Left ventricle myocardium inferior (tissue), 1 donor: Measurements from ENCODE around the gene FBXO31. TPM values are rescaled to one million over a fixed set of nuclear protein-coding genes. Genes with fewer than 3 reads are reported as not detected.
A peak's percentile ranks its signal among the peaks of the same experiment; 100 is the strongest.

Source experiments
- DNase-seq: peaks from one replicate; pipeline ENCODE4 v3.0.0-alpha.2; 2020
- H3K27ac ChIP-seq: fragments of 200-600 bp; replicated peaks from 2 replicates; pipeline ENCODE4 v1.8.0; 2021
- H3K27me3 ChIP-seq: fragments of 200-600 bp; 2 replicates; pipeline ENCODE4 v1.8.0; 2021; ENCODE audit warnings: low read depth
- H3K36me3 ChIP-seq: fragments of 200-600 bp; 2 replicates; pipeline ENCODE4 v1.8.0; 2021
- H3K4me1 ChIP-seq: fragments of 200-600 bp; 2 replicates; pipeline ENCODE4 v1.8.0; 2021
- H3K4me3 ChIP-seq: fragments of 200-600 bp; 2 replicates; pipeline ENCODE4 v1.8.0; 2021; ENCODE audit warnings: mild to moderate bottlenecking, moderate library complexity
- H3K9me3 ChIP-seq: fragments of 200-600 bp; replicated peaks from 2 replicates; pipeline ENCODE4 v1.8.0; 2021
- CTCF ChIP-seq: fragments of 200-600 bp; IDR thresholded peaks from 2 replicates; pipeline ENCODE4 v1.8.0; 2021; ENCODE audit warnings: antibody characterized with exemption, mild to moderate bottlenecking, borderline replicate concordance
- intact Hi-C: fragments of 100-400 bp; cut with micrococcal nuclease; formaldehyde crosslinking; loops from one replicate; pipeline ENCODE4 v1.11.0; 2022
- total RNA-seq: library from RNA; stranded (reverse); fragmentation: NEBNext Ultra II Directional; extraction: Animal tissue kit (Norgen Biotek cat#: 25700); gene quantifications from one replicate; pipeline ENCODE4 v1.2.1, GENCODE V29; 2021
- donor health status: DM: no; HTN: yes; CAD: no; lungs with severe emphysema.

The FBXO31 gene
- total RNA-seq, 1 donor from 2014 or later, result 74.5 TPM

DNA sequence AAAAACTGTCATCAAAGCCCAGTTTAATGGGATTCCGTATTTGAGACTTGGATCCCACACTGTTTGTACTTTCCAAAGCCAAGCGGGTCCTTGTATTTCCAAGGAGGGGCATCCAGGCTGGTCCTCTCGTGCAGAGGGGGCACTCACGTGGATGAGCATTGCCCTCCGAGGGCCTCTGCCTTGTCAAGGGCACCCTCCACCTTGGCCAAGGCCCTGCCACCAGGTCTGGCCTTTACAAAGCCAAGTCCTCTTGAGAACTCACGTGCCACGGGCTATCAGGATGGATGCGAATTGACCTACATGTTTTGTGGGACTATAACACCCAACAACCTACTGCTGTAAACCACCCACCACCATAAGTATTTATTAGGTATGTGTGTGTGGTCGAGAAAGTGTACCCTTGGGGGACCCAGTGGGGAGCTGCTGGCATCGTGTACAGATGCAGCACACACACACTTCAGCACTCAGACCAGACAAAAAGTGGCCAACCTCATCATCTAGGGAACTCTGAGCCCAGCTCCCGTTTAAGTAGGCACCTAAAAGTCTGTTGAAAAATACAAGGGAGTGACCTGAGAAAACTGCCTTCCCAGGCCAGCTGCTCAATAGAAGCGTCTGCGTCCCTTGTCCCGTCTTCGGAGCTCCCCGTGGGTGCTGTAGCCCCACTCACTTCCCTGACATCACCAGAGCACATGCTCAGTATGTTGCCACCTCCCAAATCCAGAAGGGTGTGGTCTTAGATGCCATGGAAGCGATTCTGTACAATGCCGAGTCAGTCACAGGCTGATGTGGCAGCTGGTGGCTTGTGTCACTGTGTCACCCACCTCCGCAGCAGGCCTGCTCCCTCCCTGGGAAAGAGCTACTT, 21.4 kb upstream of the FBXO31 start:
- H3K9me3 ChIP-seq, result no peaks in the 10 kb centered on the region
- H3K27ac ChIP-seq, result no peak overlapping the region
- H3K36me3 ChIP-seq, result peaks cover 85% of the 10 kb centered on the region
- intact Hi-C loops, result no loop called here
- DNase-seq, result peak; percentile 12
- H3K4me3 ChIP-seq, result no peak overlapping the region
- no peak for TF ChIP-seq CTCF
- H3K4me1 ChIP-seq, result peaks cover 8% of the 10 kb centered on the region
- H3K27me3 ChIP-seq, result no peaks in the 10 kb centered on the region

DNA sequence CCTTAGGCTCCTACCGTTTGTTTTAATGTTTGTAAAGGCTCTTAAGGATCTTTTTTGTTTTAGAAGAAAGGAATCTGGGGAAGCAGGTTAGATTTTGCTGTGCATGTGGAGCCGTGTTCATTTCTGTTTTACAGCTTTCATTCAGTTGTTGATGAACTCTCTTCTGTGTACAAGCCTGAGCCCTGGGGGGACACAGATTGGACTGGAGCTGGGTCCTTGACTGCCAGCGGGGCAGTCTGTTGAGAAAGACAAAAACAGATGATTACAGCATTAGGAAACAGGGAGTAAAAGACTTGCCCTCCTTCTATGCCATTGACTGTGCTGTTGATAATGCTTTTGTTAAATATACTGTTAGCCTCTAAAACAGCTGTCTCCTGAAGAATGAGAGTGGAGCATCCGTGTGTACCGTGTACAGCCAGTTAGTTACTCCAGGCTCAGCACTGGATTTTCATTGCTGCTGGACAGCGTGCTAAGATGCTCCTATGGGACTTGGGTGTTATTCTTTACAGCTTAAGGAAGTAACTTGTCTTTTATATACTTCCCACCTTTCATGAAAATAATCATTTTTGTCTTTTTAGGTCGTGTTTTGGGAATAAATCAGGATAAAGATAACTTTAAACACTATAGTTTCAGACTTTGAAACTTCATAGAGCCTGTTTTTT, 11.7 kb upstream of the FBXO31 start:
- no peak overlapping the region for H3K27ac ChIP-seq
- intact Hi-C loops, result no loop called here
- no peaks in the 10 kb centered on the region for H3K27me3 ChIP-seq
- peak; percentile 2 for DNase-seq
- peaks cover 70% of the 10 kb centered on the region for H3K4me1 ChIP-seq
- no peak overlapping the region for H3K4me3 ChIP-seq
- TF ChIP-seq CTCF, result no peak
- peaks cover 15% of the 10 kb centered on the region for H3K36me3 ChIP-seq
- no peaks in the 10 kb centered on the region for H3K9me3 ChIP-seq

- H3K9me3 ChIP-seq, result no peaks in the 10 kb centered on the region
- H3K27me3 ChIP-seq, result no peaks in the 10 kb centered on the region
- TF ChIP-seq CTCF, result no peak
- DNase-seq, result peak; percentile 7
- peaks cover 68% of the 10 kb centered on the region for H3K4me1 ChIP-seq
- intact Hi-C loops, result no loop called here
- peak overlapping the region; percentile 99 for H3K27ac ChIP-seq
- peak overlapping the region; percentile 80 for H3K4me3 ChIP-seq
- H3K36me3 ChIP-seq, result peaks cover under 1% of the 10 kb centered on the region
Observed at GRCh38 chr16:87393680-87394055, 10.1 kb upstream of the FBXO31 start.

- Histone ChIP-seq H3K27ac (peak overlapping the region; percentile 99), H3K4me3 (peak overlapping the region; percentile 80), H3K4me1 (peaks cover 65% of the 10 kb centered on the region), H3K27me3 (no peaks in the 10 kb centered on the region), H3K9me3 (no peaks in the 10 kb centered on the region), H3K36me3 (no peaks in the 10 kb centered on the region)
- TF ChIP-seq CTCF, result peak; percentile 46
- peak; percentile 34 for DNase-seq
- intact Hi-C loops, result no loop called here
Observed at GRCh38 chr16:87392821-87393679, 9.5 kb upstream of the FBXO31 start.
